Measurements from ENCODE around the gene ASIC4. TPM values are rescaled to one million over a fixed set of nuclear protein-coding genes. Genes with fewer than 3 reads are reported as not detected.

Gene ASIC4
- total and polyA plus RNA-seq, 2 of the 13 experiments (the other 11 are each of a cell fraction or from before 2014, with no cell fraction given) = 0.03 TPM; not detected in 1

GRCh38 chr2:219478916-219479315 lies 35.4 kb upstream of the ASIC4 start:
- in situ Hi-C loops (cut with HindIII; ENCODE audit: extremely low pct_ligation_motif_present, low pct_unique_long_range_greater_than_20kb) (loop anchor here (10.0 kb wide), 1 partner anchor 46 kb away; no protein-coding TSS in a partner anchor), intact Hi-C loops (cut with micrococcal nuclease; ENCODE audit: unreplicated experiment) (no loop called here)
- TF ChIP-seq, protein P1, sequence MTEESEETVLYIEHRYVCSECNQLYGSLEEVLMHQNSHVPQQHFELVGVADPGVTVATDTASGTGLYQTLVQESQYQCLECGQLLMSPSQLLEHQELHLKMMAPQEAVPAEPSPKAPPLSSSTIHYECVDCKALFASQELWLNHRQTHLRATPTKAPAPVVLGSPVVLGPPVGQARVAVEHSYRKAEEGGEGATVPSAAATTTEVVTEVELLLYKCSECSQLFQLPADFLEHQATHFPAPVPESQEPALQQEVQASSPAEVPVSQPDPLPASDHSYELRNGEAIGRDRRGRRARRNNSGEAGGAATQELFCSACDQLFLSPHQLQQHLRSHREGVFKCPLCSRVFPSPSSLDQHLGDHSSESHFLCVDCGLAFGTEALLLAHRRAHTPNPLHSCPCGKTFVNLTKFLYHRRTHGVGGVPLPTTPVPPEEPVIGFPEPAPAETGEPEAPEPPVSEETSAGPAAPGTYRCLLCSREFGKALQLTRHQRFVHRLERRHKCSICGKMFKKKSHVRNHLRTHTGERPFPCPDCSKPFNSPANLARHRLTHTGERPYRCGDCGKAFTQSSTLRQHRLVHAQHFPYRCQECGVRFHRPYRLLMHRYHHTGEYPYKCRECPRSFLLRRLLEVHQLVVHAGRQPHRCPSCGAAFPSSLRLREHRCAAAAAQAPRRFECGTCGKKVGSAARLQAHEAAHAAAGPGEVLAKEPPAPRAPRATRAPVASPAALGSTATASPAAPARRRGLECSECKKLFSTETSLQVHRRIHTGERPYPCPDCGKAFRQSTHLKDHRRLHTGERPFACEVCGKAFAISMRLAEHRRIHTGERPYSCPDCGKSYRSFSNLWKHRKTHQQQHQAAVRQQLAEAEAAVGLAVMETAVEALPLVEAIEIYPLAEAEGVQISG (CRISPR knock-in tag; IDR thresholded peaks at IDR 0.05) = no peak
- TF ChIP-seq CBFB (CRISPR knock-in tag; IDR thresholded peaks at IDR 0.05) (no peak), SMARCE1 (IDR thresholded peaks at IDR 0.05; ENCODE audit: borderline replicate concordance) (no peak), NPAS2 (CRISPR knock-in tag; IDR thresholded peaks at IDR 0.05; ENCODE audit: borderline replicate concordance) (no peak)
- Histone ChIP-seq H3K27me3 (ENCODE audit: control insufficient read depth in 1 of 2, insufficient read depth in 2 of 2, low read length in 2 of 2) (peaks cover 33 to 82% of the 10 kb centered on the region in 2 experiments), H3K9ac (ENCODE audit: insufficient read depth, low read depth, low read length) (no peak overlapping the region), H3K79me2 (ENCODE audit: insufficient read depth, low read length) (no peaks in the 10 kb centered on the region), H3K4me1 (ENCODE audit: insufficient read depth, low read length) (peaks cover 7% of the 10 kb centered on the region), H3K9me3 (ENCODE audit: low read length) (no peaks in the 10 kb centered on the region), H2AFZ (ENCODE audit: low read length) (no peak overlapping the region), H3K36me3 (replicated peaks in 1 of 2; ENCODE audit: control insufficient read depth in 1 of 2, insufficient read depth in 2 of 2, low read length in 2 of 2) (no peaks in the 10 kb centered on the region), H4K20me1 (ENCODE audit: insufficient read depth, low read length) (no peaks in the 10 kb centered on the region; the same call in 1 of the 2 replicates), H3K4me2 (ENCODE audit: low read depth, low read length) (no peak overlapping the region), H3K27ac (ENCODE audit: extremely low read length, insufficient read depth, low read length) (no peak overlapping the region), H3K4me3 (replicated peaks in 1 of 3; ENCODE audit: insufficient read depth in 1 of 3, low read depth in 2 of 3, low read length in 3 of 3) (no peak overlapping the region)
- 0% methylated on average over 5 of the region's 8 CpGs for WGBS (ENCODE audit: low lambda C conversion rate)
- ATAC-seq (no peak), DNase-seq (ENCODE audit: low spot score) (no peak), FAIRE-seq (no peak)
- no TSS peak for BruUV-seq (replicated peaks)
- CTCF ChIA-PET (ENCODE audit: low intra/inter-chr PET ratio, low total read pairs) = interaction anchor here (3.8 kb wide), 1 partner anchor 51 kb away, joined by 39 read pairs; no protein-coding TSS in a partner anchor
- POLR2A ChIA-PET = no interaction called here

- CTCF ChIA-PET (ENCODE audit: low intra/inter-chr PET ratio, low total read pairs) = no interaction called here
- TF ChIP-seq JUND (CRISPR knock-in tag; IDR thresholded peaks at IDR 0.05) = no peak
- no peak for TF ChIP-seq HOXD1 (CRISPR knock-in tag; IDR thresholded peaks at IDR 0.05)
- no peak for TF ChIP-seq NR2F2 (IDR thresholded peaks at IDR 0.05; ENCODE audit: borderline replicate concordance, low read depth)
- TF ChIP-seq PHF5A (CRISPR knock-in tag; IDR thresholded peaks at IDR 0.05; ENCODE audit: low read depth, unreplicated experiment) = no peak
- TF ChIP-seq ZNF678 (CRISPR knock-in tag; IDR thresholded peaks at IDR 0.05) = no peak
- TF ChIP-seq, protein P2, sequence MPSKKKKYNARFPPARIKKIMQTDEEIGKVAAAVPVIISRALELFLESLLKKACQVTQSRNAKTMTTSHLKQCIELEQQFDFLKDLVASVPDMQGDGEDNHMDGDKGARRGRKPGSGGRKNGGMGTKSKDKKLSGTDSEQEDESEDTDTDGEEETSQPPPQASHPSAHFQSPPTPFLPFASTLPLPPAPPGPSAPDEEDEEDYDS (CRISPR knock-in tag; IDR thresholded peaks at IDR 0.05) = no peak
- H3K27me3 ChIP-seq (ENCODE audit: control insufficient read depth in 1 of 2, insufficient read depth in 2 of 2, low read length in 2 of 2) = peaks cover 41 to 86% of the 10 kb centered on the region in 2 experiments
- intact Hi-C loops (cut with micrococcal nuclease; ENCODE audit: unreplicated experiment) (no loop called here), in situ Hi-C loops (cut with HindIII; ENCODE audit: extremely low pct_ligation_motif_present, low pct_unique_long_range_greater_than_20kb) (no loop called here)
- ATAC-seq (no peak), FAIRE-seq (no peak), DNase-seq (ENCODE audit: low spot score) (no peak)
- POLR2A ChIA-PET = no interaction called here
- peaks cover 13% of the 10 kb centered on the region for H3K4me1 ChIP-seq (ENCODE audit: insufficient read depth, low read length)
- H3K36me3 ChIP-seq (replicated peaks in 1 of 2; ENCODE audit: control insufficient read depth in 1 of 2, insufficient read depth in 2 of 2, low read length in 2 of 2) = no peaks in the 10 kb centered on the region
- H3K4me3 ChIP-seq (replicated peaks in 1 of 3; ENCODE audit: insufficient read depth in 1 of 3, low read depth in 2 of 3, low read length in 3 of 3) = no peak overlapping the region
- BruUV-seq (replicated peaks) = no TSS peak
- WGBS (ENCODE audit: low lambda C conversion rate) = 0% methylated on average over 7 of the region's 8 CpGs
- H3K9me3 ChIP-seq (ENCODE audit: low read length) = no peaks in the 10 kb centered on the region
- no peak overlapping the region for H3K27ac ChIP-seq (ENCODE audit: extremely low read length, insufficient read depth, low read length)
- H2AFZ ChIP-seq (ENCODE audit: low read length) = no peak overlapping the region
- no peaks in the 10 kb centered on the region for H3K79me2 ChIP-seq (ENCODE audit: insufficient read depth, low read length)
- no peaks in the 10 kb centered on the region; the same call in 1 of the 2 replicates for H4K20me1 ChIP-seq (ENCODE audit: insufficient read depth, low read length)
- H3K4me2 ChIP-seq (ENCODE audit: low read depth, low read length) = no peak overlapping the region
- no peak overlapping the region for H3K9ac ChIP-seq (ENCODE audit: insufficient read depth, low read depth, low read length)
Observed at GRCh38 chr2:219480004-219480403, 34.3 kb upstream of the ASIC4 start.

All from HepG2 (cell line).